GM23338 (cell line): ENCODE measurements around the gene SRI.

Experiments
- CREB1 ChIP-seq: fragments of 250-450 bp; sonication (Bioruptor Pico); IDR thresholded peaks from 2 replicates; pipeline ENCODE4 v1.5.0; 2020; ENCODE audit warnings: low read depth, mild to moderate bottlenecking, moderate library complexity
- CTCF ChIP-seq, 2 experiments: fragments of 200-600 bp in 1 of 2; sonication (generic) in 1 of 2; conservative IDR thresholded peaks; 2 replicates each; pipeline versions ENCODE4 v1.5.1 to v1.6.1; 2016 to 2017; ENCODE audit warnings: antibody characterized with exemption in 2 of 2, low read depth in 2 of 2, mild to moderate bottlenecking in 2 of 2, moderate library complexity in 1 of 2
- EZH2 ChIP-seq: fragments of 200-600 bp; sonication (generic); IDR thresholded peaks from one replicate; pipeline ENCODE4 v1.8.0; 2017; ENCODE audit warnings: antibody characterized with exemption, mild to moderate bottlenecking, low read depth; ENCODE audit not compliant: unreplicated experiment
- EZH2phosphoT487 ChIP-seq: fragments of 200-600 bp; sonication (generic); IDR thresholded peaks from one replicate; pipeline ENCODE4 v1.8.1; 2018; ENCODE audit warnings: antibody characterized with exemption; ENCODE audit not compliant: unreplicated experiment
- JUNB ChIP-seq: IDR thresholded peaks from one replicate; pipeline ENCODE4 v1.6.1; 2016; ENCODE audit warnings: antibody characterized with exemption; ENCODE audit not compliant: unreplicated experiment
- NANOG ChIP-seq: IDR thresholded peaks from 2 replicates; pipeline ENCODE4 v1.6.1; 2016; ENCODE audit warnings: antibody characterized with exemption, borderline replicate concordance
- POLR2AphosphoS5 ChIP-seq: IDR thresholded peaks from 2 replicates; pipeline ENCODE4 v1.6.1; 2016; ENCODE audit warnings: antibody characterized with exemption, low read depth
- ZNF331 ChIP-seq: fragments of 250-450 bp; sonication (Bioruptor Pico); IDR thresholded peaks from 2 replicates; pipeline ENCODE4 v1.5.0; 2020; ENCODE audit warnings: low read depth, mild to moderate bottlenecking, moderate library complexity
- TF ChIP-seq, protein P1 (sequence below): IDR thresholded peaks from one replicate; pipeline ENCODE4 v1.6.1; 2018; ENCODE audit warnings: antibody characterized with exemption; ENCODE audit not compliant: unreplicated experiment
- TF ChIP-seq, protein P2 (sequence below): IDR thresholded peaks from 2 replicates; pipeline ENCODE4 v1.6.1; 2016; ENCODE audit warnings: antibody characterized with exemption

DNA sequence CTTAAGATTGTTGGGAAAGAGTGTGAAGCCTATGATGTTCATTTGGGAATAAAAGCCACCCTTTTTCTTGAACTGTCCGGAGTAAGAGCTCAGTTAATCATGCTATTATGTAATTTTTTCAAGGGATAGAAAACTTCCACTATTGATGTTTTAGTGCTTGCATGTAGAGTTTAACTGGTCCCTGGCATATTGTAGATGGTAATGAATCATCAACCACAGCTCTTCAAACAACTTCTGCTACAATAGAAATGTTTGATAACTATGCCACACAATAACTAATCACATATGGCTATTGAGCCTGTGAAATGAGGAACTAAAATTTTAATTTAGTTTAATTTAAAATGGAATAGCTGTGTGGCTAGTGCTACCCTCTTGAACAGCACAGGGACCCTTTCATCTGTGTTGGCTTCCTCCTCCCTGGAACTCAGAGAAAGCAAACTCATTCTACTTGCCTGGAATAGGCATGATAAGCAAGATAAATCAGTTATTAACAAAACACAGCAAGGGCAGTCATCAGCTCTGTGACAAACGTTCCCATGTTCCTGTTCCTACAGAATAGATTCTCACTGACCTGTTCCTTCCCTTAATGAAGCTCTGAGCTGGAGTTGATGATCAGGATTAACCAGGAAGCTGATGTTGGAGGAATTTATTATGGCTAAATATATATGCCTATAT is 4.9 kb upstream of the SRI start:
- TF ChIP-seq, protein P1, sequence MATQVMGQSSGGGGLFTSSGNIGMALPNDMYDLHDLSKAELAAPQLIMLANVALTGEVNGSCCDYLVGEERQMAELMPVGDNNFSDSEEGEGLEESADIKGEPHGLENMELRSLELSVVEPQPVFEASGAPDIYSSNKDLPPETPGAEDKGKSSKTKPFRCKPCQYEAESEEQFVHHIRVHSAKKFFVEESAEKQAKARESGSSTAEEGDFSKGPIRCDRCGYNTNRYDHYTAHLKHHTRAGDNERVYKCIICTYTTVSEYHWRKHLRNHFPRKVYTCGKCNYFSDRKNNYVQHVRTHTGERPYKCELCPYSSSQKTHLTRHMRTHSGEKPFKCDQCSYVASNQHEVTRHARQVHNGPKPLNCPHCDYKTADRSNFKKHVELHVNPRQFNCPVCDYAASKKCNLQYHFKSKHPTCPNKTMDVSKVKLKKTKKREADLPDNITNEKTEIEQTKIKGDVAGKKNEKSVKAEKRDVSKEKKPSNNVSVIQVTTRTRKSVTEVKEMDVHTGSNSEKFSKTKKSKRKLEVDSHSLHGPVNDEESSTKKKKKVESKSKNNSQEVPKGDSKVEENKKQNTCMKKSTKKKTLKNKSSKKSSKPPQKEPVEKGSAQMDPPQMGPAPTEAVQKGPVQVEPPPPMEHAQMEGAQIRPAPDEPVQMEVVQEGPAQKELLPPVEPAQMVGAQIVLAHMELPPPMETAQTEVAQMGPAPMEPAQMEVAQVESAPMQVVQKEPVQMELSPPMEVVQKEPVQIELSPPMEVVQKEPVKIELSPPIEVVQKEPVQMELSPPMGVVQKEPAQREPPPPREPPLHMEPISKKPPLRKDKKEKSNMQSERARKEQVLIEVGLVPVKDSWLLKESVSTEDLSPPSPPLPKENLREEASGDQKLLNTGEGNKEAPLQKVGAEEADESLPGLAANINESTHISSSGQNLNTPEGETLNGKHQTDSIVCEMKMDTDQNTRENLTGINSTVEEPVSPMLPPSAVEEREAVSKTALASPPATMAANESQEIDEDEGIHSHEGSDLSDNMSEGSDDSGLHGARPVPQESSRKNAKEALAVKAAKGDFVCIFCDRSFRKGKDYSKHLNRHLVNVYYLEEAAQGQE, result no peak
- no peak for TF ChIP-seq CTCF (conservative IDR thresholded peaks at IDR 0.05; ENCODE audit: low read depth in 2 of 2)
- TF ChIP-seq ZNF331 (CRISPR knock-in tag), result no peak
- TF ChIP-seq POLR2AphosphoS5, result no peak
- TF ChIP-seq, protein P2, sequence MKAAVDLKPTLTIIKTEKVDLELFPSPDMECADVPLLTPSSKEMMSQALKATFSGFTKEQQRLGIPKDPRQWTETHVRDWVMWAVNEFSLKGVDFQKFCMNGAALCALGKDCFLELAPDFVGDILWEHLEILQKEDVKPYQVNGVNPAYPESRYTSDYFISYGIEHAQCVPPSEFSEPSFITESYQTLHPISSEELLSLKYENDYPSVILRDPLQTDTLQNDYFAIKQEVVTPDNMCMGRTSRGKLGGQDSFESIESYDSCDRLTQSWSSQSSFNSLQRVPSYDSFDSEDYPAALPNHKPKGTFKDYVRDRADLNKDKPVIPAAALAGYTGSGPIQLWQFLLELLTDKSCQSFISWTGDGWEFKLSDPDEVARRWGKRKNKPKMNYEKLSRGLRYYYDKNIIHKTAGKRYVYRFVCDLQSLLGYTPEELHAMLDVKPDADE, result no peak
- no peak for TF ChIP-seq EZH2phosphoT487
- TF ChIP-seq CREB1 (CRISPR knock-in tag), result no peak
- no peak for TF ChIP-seq JUNB
- TF ChIP-seq EZH2, result no peak
- TF ChIP-seq NANOG, result no peak
